ENCODE results near the gene CS. TPM values are rescaled to one million over a fixed set of nuclear protein-coding genes. Genes with fewer than 3 reads are reported as not detected.

Gene CS
- total RNA-seq, 4 donors from 2014 or later, result 211 to 359 (median 271) TPM

DNA sequence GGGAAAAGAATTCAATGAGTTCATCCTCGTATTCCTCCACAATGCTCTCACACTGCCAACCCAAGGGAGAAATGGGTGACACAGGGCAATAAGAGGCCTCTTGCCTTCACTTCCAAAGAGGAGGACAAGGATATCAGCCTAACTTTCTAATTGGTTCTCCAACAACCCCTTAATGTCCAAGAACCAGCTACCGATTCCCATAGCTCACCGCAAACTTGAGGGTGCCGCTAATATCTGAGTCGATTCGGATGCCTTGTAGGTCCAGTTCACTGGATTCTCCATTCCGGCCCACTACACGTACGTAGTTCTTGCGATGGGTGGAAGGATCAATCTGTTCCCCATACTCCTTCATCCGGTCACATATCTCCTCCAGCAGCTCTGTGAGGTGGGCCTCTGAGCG lies 10.9 kb upstream of the CS start:
- no peak overlapping the region for H3K27ac ChIP-seq
- peaks cover 12% of the 10 kb centered on the region in 2 donors for H3K4me1 ChIP-seq
- H3K27me3 ChIP-seq, result no peaks in the 10 kb centered on the region
- DNase-seq (no peak), ATAC-seq (no peak)
- H3K4me3 ChIP-seq, result no peak overlapping the region
- in situ Hi-C loops (cut with MboI; ENCODE audit: low sequenced_read_pairs in 4 of 4) (no loop called here), intact Hi-C loops (cut with DNase I; ENCODE audit: low total_unique reads) (no loop called here)
- H3K9me3 ChIP-seq, result no peaks in the 10 kb centered on the region
- H3K36me3 ChIP-seq, result peaks cover 0 to 66% of the 10 kb centered on the region in 2 donors
- no peak for TF ChIP-seq POLR2A (IDR thresholded peaks at IDR 0.05)
- TF ChIP-seq, protein P1, sequence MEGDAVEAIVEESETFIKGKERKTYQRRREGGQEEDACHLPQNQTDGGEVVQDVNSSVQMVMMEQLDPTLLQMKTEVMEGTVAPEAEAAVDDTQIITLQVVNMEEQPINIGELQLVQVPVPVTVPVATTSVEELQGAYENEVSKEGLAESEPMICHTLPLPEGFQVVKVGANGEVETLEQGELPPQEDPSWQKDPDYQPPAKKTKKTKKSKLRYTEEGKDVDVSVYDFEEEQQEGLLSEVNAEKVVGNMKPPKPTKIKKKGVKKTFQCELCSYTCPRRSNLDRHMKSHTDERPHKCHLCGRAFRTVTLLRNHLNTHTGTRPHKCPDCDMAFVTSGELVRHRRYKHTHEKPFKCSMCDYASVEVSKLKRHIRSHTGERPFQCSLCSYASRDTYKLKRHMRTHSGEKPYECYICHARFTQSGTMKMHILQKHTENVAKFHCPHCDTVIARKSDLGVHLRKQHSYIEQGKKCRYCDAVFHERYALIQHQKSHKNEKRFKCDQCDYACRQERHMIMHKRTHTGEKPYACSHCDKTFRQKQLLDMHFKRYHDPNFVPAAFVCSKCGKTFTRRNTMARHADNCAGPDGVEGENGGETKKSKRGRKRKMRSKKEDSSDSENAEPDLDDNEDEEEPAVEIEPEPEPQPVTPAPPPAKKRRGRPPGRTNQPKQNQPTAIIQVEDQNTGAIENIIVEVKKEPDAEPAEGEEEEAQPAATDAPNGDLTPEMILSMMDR (IDR thresholded peaks at IDR 0.05 in 4 of 5, conservative IDR thresholded peaks at IDR 0.05 in 1 of 5), result no peak

DNA sequence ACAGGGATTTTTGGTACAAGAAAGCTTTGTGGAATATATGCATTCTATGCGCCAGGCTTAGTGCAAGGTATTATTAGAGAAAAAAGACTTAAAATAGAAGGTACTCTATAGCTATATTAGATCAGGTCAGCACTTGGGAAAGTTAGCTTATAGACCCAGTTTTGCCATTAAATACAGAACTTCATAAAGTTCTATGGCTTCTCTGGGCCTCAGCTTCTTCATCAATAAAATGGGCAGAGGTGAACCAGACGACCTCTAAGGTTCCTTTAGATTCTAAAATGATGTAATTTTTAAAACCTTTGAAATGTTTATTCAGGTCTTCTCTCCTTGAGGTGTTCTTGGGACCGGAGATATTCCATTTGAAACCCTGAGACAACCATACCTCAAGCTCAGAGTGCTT lies 8.6 kb upstream of the CS start:
- H3K4me1 ChIP-seq, result no peaks in the 10 kb centered on the region
- no peaks in the 10 kb centered on the region for H3K27me3 ChIP-seq
- intact Hi-C loops (cut with DNase I; ENCODE audit: low total_unique reads) (no loop called here), in situ Hi-C loops (cut with MboI; ENCODE audit: low sequenced_read_pairs in 4 of 4) (no loop called here)
- H3K27ac ChIP-seq, result no peak overlapping the region
- no peak for DNase-seq
- TF ChIP-seq POLR2A (IDR thresholded peaks at IDR 0.05), result no peak
- TF ChIP-seq, protein P1 (IDR thresholded peaks at IDR 0.05 in 4 of 5, conservative IDR thresholded peaks at IDR 0.05 in 1 of 5), result no peak
- no peaks in the 10 kb centered on the region for H3K9me3 ChIP-seq
- no peak for ATAC-seq
- H3K4me3 ChIP-seq, result no peak overlapping the region
- peaks cover 0 to 57% of the 10 kb centered on the region in 2 donors for H3K36me3 ChIP-seq

DNA sequence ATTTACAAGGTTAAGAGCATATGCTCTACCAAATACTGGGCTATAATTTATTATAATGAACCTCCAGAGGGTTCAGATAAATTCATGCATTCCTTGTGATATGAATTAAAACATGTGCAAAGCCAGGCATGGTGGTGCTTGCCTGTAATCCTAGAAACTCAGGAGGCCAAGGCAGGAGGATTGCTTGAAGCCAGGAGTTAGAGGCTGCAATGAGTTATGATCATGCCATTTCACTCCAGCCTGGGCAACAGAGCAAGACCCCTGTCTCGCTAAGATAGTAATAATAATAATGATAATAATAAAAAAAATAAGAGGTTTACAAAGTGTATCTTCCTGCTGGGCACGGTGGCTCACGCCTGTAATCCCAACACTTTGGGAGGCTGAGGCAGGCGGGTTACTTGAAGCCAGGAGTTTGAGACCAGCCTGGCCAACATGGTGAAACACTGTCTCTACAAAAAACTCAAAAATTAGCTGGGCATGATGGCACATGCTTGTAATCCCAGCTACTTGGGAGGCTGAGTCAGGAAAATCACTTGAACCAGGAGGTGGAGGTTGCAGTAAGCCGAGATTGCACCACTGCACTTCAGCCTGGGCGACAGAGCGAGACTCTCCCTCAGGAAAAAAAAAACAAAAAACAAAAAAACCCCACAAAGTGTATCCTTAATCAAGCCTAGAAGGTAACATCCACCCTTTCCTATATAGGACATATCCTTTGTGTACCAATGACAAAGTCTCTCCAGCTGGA lies 7.3 kb upstream of the CS start:
- H3K36me3 ChIP-seq, result peaks cover 0 to 50% of the 10 kb centered on the region in 2 donors
- in situ Hi-C loops (cut with MboI; ENCODE audit: low sequenced_read_pairs in 4 of 4) (no loop called here), intact Hi-C loops (cut with DNase I; ENCODE audit: low total_unique reads) (no loop called here)
- no peaks in the 10 kb centered on the region for H3K27me3 ChIP-seq
- TF ChIP-seq, protein P1 (IDR thresholded peaks at IDR 0.05 in 4 of 5, conservative IDR thresholded peaks at IDR 0.05 in 1 of 5), result no peak
- no peak for TF ChIP-seq POLR2A (IDR thresholded peaks at IDR 0.05)
- DNase-seq, result no peak
- no peaks in the 10 kb centered on the region for H3K9me3 ChIP-seq
- H3K27ac ChIP-seq, result no peak overlapping the region
- H3K4me1 ChIP-seq, result peaks cover 8 to 9% of the 10 kb centered on the region in 2 donors
- no peak for ATAC-seq
- H3K4me3 ChIP-seq, result no peak overlapping the region

DNA sequence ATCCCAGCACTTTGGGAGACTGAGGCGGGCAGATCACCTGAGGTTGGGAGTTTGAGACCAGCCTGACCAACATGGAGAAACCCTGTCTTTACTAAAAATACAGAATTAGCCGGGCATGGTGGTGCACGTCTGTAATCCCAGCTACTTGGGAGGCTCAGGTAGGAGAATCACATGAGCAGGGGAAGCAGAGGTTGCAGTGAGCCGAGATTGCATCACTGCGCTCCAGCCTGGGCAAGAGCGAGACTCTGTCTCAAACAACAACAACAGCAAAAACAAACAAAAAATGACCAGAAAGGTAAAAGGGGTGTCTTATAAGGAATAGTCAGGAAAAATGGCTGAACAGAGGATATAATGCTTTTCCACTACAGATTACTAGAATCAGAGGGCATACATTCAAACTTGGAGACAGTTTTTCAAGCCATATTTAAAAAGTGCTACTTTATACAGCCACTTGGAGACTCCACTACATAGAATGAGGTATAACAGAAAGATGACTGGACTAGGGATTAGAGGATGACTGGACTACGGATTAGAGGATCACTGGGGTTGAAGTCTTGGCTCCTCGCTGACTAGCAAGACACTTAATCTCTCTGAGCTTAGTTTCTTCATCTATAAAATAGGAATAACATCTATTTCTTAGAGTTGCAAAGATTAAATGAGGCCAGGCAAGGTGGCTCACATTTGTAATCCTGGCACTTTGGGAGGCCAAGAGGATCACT lies 4.9 kb upstream of the CS start:
- ATAC-seq, result no peak
- Histone ChIP-seq H3K4me1 (peaks cover 26 to 27% of the 10 kb centered on the region in 2 donors), H3K36me3 (peaks cover 0 to 34% of the 10 kb centered on the region in 2 donors), H3K27me3 (no peaks in the 10 kb centered on the region), H3K27ac (peak overlapping the region in 1 of 4 donors; percentile 97), H3K9me3 (no peaks in the 10 kb centered on the region), H3K4me3 (no peak overlapping the region)
- no peak for DNase-seq
- intact Hi-C loops (cut with DNase I; ENCODE audit: low total_unique reads) (no loop called here), in situ Hi-C loops (cut with MboI; ENCODE audit: low sequenced_read_pairs in 4 of 4) (no loop called here)
- TF ChIP-seq, protein P1 (IDR thresholded peaks at IDR 0.05 in 4 of 5, conservative IDR thresholded peaks at IDR 0.05 in 1 of 5), result no peak
- TF ChIP-seq POLR2A (IDR thresholded peaks at IDR 0.05), result no peak

Measured in gastrocnemius medialis (tissue), 4 donors.